HK-2 (cell line): Measurements from ENCODE around the gene ZAP70.
"Not testable (repeated sequence)": the region's sequence is repeated elsewhere in the genome, so short reads cannot be mapped to it uniquely, and the experiment has no call there.

ENCODE experiments used
- DNase-seq: peaks from one replicate; pipeline ENCODE4 v3.0.0-alpha.2; 2018; ENCODE audit not compliant: unreplicated experiment

ZAP70 gene

GRCh38 chr2:97713296-97714083, at the start of gene ZAP70:
Gene ZAP70 (plus strand): TSS chr2:97713576. CDS start chr2:97724037, 10,461 bp downstream.
- no peak for DNase-seq

DNA sequence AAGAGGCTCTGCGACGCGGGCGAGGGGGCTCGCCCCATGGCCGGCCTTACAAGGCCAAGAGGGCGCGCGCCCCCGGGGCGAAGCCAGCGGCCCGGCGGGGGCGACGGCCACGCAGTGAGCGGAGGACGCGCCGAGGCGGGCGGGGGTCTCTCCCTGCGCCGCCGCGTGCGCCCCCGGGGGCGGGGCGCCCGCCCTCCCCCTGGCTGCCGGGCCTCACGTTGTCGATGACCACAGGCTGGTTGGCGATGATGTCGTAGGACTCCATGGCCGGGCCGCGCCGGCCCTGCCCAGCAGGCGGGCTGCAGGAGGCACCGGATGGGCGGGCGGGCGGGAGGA, 49.8 kb upstream of the ZAP70 start:
- no peak for DNase-seq

DNA sequence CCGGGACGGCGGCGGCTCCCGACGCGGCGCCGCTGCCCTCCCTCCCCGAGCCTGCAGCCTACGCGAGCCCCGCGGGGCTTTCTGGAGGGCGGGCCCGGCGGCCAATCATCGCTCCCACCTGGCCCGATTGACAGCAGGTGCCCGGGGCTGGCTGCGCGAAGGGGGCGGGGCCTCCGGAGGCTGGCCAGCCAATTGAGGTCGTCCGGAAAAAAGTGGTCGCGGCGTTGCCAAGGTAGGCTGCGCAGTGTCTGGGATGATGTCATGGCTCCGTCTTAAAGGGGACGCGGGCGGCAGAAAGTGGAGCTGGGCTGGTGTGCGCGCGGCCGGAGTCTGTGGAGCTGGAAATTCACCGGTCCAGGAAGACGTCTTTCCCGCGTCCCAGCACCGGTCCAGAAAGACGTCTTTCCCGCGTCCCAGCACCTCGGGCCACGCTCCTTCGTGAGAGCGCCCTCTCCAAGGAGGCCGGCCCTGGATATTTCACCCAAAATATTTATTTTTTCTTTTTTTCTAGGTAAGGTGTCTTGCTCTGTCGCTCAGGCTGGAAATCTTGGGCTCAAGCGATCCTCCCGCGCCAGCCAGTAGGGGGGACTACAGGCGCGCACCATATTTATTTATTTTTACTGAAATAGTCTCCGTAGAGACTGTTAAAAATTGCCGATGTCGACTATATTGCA, 49.3 kb upstream of the ZAP70 start, which contains the start of gene ACTR1B:
ACTR1B (minus strand) TSS at position 83 of the 674 bp plus-strand sequence. CDS start 154 bp downstream, outside the sequence.
- peak; percentile 99 for DNase-seq

DNA sequence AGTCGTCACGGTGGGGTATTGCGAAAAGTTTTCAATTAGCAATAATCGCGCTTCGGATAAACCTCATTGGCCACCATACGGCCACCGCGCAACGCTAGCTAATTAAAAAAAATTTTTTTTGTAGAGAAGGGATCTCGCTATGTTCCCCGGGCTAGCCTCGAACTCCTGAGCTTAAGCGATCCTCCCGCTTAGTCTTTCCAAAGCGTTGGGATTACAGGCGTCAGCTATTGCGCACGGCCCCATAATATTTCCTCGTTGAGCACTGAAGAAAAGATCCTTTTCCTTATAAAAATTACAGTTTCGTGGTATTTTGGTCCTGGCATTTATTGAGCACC, 48.8 kb upstream of the ZAP70 start:
- no peak for DNase-seq

- DNase-seq, result no peak
These were observed 43.9 kb upstream of the ZAP70 start, which contains the start of gene C2orf92 for GRCh38 chr2:97669448-97669847. Gene C2orf92 (plus strand): TSS chr2:97669713. CDS start chr2:97669789, 76 bp downstream.

DNA sequence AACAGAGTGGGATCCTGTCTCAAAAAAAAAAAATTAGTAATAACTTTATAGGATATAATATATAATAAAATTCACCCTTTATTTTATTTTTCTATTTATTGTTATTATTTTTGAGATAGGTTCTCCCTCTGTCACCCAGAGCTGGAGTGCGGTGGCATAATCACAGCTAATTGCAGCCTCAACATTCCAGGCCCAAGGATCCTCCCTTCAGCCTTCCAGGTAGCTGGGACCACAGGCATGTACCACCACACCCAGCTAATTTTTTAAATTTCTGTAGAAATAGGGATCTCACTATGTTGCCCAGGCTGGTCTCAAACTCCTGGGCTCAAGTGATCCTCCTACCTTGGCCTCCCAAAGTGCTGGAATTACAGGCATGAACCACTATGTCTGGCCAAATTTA, 42.9 kb upstream of the ZAP70 start:
- DNase-seq, result no peak

DNA sequence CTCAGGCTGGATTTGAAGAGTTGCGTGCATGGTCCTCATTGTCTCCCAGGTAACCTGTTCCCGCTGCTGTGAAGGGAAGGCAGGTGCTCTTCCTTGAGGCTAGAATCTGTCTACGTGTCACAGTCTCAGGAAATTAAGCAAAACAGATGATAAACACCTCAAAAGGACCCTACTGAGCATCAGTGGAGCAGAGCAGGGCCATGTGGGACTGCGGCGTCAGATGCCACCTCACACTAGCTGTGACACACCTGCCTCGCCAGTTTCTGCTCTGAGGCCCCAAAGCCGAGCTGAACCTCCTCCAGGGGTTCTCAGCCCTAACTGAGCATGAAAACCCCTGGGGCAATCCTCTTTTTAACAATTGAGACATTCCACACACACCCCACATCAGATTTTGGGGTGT, 41.9 kb upstream of the ZAP70 start:
- no peak for DNase-seq

DNA sequence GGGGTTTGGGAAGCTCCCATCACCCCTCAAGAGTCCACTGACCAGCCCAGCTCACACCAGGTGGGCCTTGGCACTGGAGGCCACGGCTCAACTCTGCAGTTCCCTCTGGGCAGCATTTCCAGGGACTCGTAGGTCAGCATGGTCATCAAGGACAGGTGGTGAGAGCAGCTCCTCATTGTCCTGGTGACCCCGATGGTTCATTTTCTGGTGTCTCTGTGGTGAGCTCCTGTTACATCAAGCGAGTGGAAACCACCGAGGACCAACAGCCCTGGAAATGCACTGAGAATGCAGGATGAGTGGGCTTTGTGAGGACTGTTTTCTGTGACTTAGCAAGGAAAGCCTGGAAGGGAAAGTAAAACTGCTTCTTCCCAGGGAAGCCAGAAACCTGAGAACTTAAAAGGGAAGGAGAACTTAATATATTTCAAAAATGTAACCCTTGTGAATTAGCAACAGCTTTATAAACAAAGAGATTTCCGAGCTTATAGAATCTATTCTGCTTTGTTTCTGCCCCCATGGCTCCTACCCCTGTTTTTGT, 40.7 kb upstream of the ZAP70 start:
- DNase-seq, result not testable (repeated sequence)

DNA sequence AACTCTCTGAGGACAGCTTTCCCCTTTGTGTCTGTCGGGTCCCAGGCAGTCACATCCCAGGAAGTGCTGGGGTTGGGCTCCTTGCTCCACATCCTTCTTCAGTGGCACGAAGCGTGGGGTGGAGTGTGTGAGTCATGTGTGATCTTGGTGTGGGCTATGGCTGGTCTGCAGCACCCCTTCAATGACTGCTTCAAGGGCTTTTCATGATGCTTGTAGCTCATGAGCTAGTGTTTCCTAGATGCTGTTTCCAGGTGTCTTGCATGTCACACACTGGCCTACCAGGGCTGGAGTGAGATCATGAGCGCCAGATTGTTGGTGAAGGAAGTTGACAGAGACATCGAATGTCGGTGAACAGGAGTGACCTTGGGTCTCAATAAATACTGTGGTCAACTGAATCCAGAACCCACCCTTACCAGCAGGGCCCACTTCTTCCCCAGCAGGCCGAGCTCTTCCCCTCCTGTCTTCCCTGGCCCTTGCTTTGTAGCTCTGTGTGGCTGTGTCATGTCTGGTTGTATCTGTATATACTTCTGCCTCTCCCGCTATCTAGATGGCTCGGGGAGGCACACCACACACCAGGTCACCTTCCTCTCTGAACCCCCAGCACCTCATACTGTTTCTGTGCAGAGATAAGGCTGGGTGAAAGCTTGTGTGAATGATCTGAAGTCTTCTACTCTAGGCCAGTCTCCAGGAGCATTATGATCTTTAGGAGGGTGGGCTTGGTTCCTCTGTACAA, 40.0 kb upstream of the ZAP70 start:
- no peak for DNase-seq

GRCh38 chr2:97673915-97674283, 39.5 kb upstream of the ZAP70 start:
- DNase-seq, result no peak

GRCh38 chr2:97675430-97676113, 37.8 kb upstream of the ZAP70 start:
- no peak for DNase-seq

- no peak for DNase-seq
These were observed 36.8 kb upstream of the ZAP70 start for GRCh38 chr2:97676620-97677019.

DNA sequence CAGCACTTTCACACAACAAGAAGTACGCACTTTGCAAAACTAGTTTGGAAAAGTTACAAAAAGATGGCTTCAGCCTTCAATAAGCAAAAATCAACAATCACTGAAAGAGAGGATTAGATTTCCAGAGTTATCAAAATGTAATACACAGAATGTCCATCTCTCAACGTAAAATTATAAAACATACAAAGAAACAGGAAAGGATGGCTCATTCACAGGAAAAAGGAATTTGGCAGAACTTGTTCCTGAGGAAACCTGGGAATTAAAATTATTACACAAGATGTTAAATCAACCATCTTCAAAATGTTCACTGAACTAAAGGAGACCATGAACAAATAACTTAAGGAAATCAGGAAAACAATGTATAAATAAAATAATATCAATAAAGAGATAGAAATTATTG, 35.9 kb upstream of the ZAP70 start:
- DNase-seq, result no peak

DNA sequence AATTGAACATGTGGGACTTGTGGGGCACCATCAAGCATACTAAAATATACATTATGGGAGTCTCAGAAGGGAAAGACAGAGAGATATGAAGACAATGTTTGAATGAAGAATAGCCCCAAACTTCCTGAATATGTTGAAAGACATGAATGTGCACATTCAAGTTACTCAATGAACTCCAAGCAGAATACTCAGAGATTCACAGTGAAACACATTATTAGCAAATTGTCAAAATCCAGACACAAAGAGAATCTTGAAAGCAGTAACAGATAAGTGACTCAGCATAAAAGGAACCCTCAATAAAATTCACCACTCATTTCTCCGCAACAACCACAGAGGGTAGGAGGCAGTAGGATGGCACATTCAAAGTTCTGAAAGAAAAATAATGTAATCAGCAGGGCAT, 35.1 kb upstream of the ZAP70 start:
- DNase-seq, result no peak

DNA sequence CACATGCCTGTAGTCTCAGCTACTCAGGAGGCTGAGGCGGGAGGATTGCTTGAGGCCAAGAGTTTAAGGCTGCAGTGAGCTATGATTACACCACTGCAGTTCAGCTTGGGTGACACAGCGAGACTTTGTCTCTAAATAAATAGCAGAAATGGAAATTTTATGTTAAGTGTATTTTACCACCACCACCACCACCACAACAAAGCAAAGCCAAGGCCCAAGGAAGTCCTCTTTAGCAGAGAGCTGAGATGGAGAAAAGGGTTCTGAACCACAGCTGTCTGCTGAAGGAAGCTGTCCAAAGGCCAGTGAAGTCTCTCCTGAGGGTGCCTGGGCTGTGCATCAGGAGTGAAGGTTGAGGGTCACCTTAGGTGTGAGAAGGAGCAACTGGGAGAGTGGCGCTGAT, 26.1 kb upstream of the ZAP70 start:
- not testable (repeated sequence) for DNase-seq

- no peak for DNase-seq
These were observed 25.1 kb upstream of the ZAP70 start for GRCh38 chr2:97688062-97688827.

GRCh38 chr2:97691166-97691565, 22.2 kb upstream of the ZAP70 start:
- DNase-seq, result no peak

DNA sequence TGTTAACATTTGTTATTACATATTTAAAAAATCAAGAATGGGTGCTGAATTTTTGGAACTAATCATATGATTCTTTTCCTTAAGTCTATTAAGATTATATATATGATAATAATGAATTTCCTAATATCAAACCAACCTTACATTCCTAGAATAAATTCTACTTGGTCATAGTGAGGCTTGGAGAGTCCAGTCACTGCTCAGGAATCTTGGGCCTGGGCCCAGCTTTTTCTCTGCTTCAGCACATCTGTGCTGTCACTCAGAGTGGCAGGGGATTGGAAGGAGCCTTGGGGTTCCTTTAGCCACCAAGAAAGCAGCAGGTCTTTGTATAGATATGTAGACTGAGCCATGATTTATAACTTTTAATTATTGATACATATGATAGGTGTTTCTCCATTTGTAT, 19.9 kb upstream of the ZAP70 start:
- no peak for DNase-seq

GRCh38 chr2:97695744-97696143, 17.6 kb upstream of the ZAP70 start:
- DNase-seq, result no peak

GRCh38 chr2:97697252-97698235, 15.8 kb upstream of the ZAP70 start:
- peak; percentile 87 for DNase-seq
